C4-2B (cell line): ENCODE data around the gene PGM2.

Experiments used
- H3K27ac ChIP-seq: fragments of 450-650 bp; 2 replicates; pipeline ENCODE4 v1.5.1; 2017
- CTCF ChIP-seq: fragments of 450-650 bp; conservative IDR thresholded peaks from 2 replicates; pipeline ENCODE4 v1.5.1; 2017; ENCODE audit warnings: mild to moderate bottlenecking
- ZFX ChIP-seq: fragments of 450-650 bp; IDR thresholded peaks from 2 replicates; pipeline ENCODE4 v1.6.1; 2017

Gene PGM2

GRCh38 chr4:37904824-37905223 is 78.3 kb downstream of the PGM2 start:
- no peak overlapping the region for H3K27ac ChIP-seq
- TF ChIP-seq CTCF: no peak
- no peak for TF ChIP-seq ZFX

DNA sequence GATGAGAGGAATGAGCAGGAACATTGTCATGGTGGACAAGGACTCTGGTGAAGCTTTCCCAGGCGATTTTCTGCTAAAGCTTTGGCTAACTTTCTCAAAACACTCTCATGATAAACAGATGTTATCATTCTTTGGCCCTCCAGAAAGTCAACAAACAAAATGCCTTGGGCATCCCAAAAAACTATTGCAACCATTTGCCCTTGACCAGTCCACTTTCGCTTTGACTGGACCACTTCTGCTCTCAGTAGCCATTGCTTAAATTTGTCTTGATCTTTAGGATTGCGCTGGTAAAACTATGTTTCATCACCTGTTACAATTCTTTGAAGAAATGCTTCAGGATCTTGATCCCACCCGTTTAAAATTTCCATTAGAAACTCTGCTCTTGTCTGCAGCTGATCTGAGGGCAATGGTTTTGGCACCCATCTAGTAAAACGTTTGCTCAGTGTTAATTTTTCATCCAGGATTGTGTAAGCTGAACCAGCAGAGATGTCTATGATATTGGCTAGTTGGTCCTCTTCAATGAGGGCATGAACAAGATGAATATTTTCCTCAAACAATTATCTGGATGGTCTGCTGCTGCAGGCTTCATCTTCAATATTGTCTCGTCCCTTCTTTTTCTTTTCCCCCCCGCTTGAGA is 79.2 kb downstream of the PGM2 start:
- no peak for TF ChIP-seq ZFX
- no peak overlapping the region for H3K27ac ChIP-seq

DNA sequence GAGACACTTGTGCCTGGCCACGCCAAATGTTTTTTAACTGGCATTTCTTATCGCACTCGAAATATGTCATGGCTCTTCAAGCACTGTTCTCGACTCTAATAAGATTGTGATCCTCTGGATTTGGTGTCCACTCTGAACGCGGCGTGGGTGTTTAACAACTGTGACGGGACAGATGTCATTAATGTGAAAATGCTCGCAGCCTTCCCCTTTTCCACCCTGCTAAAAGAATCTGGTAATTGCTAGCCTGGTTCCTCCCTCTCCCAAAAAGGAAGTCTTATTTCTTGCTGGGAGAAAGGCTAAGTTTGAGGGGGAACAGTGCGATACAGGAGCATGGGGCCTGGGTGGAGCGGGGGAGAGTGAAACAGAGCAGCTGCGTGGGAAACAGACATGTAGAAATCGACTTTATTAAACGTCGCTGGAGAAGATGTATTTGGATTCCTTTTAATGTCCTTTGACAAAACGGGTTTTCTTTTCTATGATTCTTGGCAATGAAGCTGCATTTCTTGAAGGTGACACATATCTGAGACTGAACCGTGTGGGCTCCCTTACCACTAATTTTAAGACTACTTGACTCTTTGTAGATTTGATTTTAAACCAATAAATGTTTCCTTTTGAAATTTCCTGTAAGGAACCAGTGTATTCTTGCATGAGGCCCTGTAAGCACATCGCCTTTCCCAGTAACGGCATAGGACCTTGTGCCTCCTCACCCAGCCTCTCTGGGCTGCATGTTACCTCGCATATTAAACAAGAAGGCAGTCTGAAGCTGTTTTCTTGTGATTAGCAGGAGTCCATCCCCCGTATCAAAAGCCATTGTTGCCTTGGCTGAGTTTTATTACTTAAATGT is 82.2 kb downstream of the PGM2 start:
- TF ChIP-seq ZFX (no peak), CTCF (no peak)
- H3K27ac ChIP-seq: no peak overlapping the region

GRCh38 chr4:37909332-37910090 is 83.0 kb downstream of the PGM2 start:
- TF ChIP-seq ZFX (no peak), CTCF (no peak)
- H3K27ac ChIP-seq: no peak overlapping the region

- TF ChIP-seq CTCF (no peak), ZFX (no peak)
- H3K27ac ChIP-seq: no peak overlapping the region
These were observed 83.6 kb downstream of the PGM2 start for GRCh38 chr4:37910091-37910486.
